Upper lobe of left lung (tissue), 6 donors: ENCODE data around the gene POLR1D. TPM values are rescaled to one million over a fixed set of nuclear protein-coding genes. Genes with fewer than 3 reads are reported as not detected.

Experiments
- ATAC-seq, 2 donors: fragments of 200-7000 bp; cut with Tn5 transposase; one replicate each; pipeline ENCODE4 v1.9.1; 2022; ENCODE audit warnings: mild to moderate bottlenecking in 2 of 2, moderate library complexity in 2 of 2; ENCODE audit not compliant: low FRiP score in 2 of 2
- DNase-seq, 2 donors: peaks; one replicate each; pipeline ENCODE4 v3.0.0-alpha.2; 2019 to 2020
- H3K27ac ChIP-seq, 4 donors: fragments of 200-600 bp; sonication (generic); one replicate each; pipeline ENCODE4 v1.5.1; 2016 to 2019
- H3K27me3 ChIP-seq, 4 donors: fragments of 200-600 bp; sonication (generic); one replicate each; pipeline ENCODE4 v1.5.1; 2017 to 2019
- H3K36me3 ChIP-seq, 4 donors: fragments of 200-600 bp; sonication (generic); one replicate each; pipeline ENCODE4 v1.5.1; 2016 to 2019
- H3K4me1 ChIP-seq, 4 donors: fragments of 200-600 bp; sonication (generic); one replicate each; pipeline ENCODE4 v1.5.1; 2018 to 2019
- H3K4me3 ChIP-seq, 4 donors: fragments of 200-600 bp; sonication (generic); one replicate each; pipeline ENCODE4 v1.5.1; 2017 to 2019; ENCODE audit warnings: mild to moderate bottlenecking in 2 of 4, moderate library complexity in 1 of 4
- H3K9me3 ChIP-seq, 4 donors: fragments of 200-600 bp; sonication (generic); one replicate each; pipeline ENCODE4 v1.5.1; 2018 to 2019
- CTCF ChIP-seq, 6 experiments: fragments of 450-650 bp in 4 of 6; fragments of 200-600 bp in 2 of 6; sonication (generic) in 2 of 6; IDR thresholded peaks; one replicate each; pipeline ENCODE4 v1.5.1; 2016 to 2019; ENCODE audit warnings: antibody characterized with exemption in 6 of 6
- EP300 ChIP-seq, 4 donors: sonication (generic); formaldehyde crosslinking; IDR thresholded peaks; one replicate each; pipeline ENCODE4 v1.5.1; 2017; ENCODE audit warnings: antibody characterized with exemption in 4 of 4, control low read depth in 2 of 4
- POLR2A ChIP-seq, 4 donors: fragments of 450-650 bp; IDR thresholded peaks; one replicate each; pipeline ENCODE4 v1.5.1; 2016 to 2017; ENCODE audit warnings: antibody characterized with exemption in 4 of 4, mild to moderate bottlenecking in 2 of 4
- POLR2AphosphoS5 ChIP-seq, 2 donors: sonication (generic); formaldehyde crosslinking; IDR thresholded peaks; one replicate each; pipeline ENCODE4 v1.5.1; 2017; ENCODE audit warnings: antibody characterized with exemption in 2 of 2
- WGBS, 2 donors: methylation state at CpG; one replicate each; pipeline ENCODE4 v1.1.5; 2017 to 2018; 5-methylcytosine and 5-hydroxymethylcytosine counted together
- total RNA-seq, 6 donors: library from RNA; depleted of rRNA in 4 of 6; stranded (reverse); fragments of >200 nt in 4 of 6; gene quantifications; one replicate each; pipeline versions ENCODE4 v1.1.0 to v1.2.1, GENCODE V29; 2016 to 2021
- donor health status: DM: no; HTN: no; CAD: no; lungs with moderate emphysema.
- donor health status: DM: no; HTN: yes; CAD: no; lungs with severe emphysema.

POLR1D gene
- total RNA-seq, 6 donors from 2014 or later, result 99.6 to 186 (median 122) TPM

GRCh38 chr13:27670861-27671260 lies 49.2 kb downstream of the POLR1D start:
- ATAC-seq (no peak), DNase-seq (no peak)
- no peaks in the 10 kb centered on the region for H3K27me3 ChIP-seq
- no peaks in the 10 kb centered on the region for H3K9me3 ChIP-seq
- no peak overlapping the region for H3K4me3 ChIP-seq
- whole genome bisulfite sequencing, 2 donors, result 58 to 65% methylated on average over 1 of the region's 1 CpG
- H3K36me3 ChIP-seq, result peaks cover 0 to 12% (median 5%) of the 10 kb centered on the region in 4 donors
- H3K4me1 ChIP-seq, result no peaks in the 10 kb centered on the region
- TF ChIP-seq POLR2AphosphoS5 (IDR thresholded peaks at IDR 0.05) (no peak), POLR2A (IDR thresholded peaks at IDR 0.05) (no peak), EP300 (IDR thresholded peaks at IDR 0.05) (no peak), CTCF (IDR thresholded peaks at IDR 0.05) (no peak)
- no peak overlapping the region for H3K27ac ChIP-seq

- Histone ChIP-seq H3K27me3 (no peaks in the 10 kb centered on the region), H3K36me3 (peaks cover 0 to 6% (median 0%) of the 10 kb centered on the region in 4 donors), H3K4me3 (no peak overlapping the region), H3K4me1 (no peaks in the 10 kb centered on the region), H3K9me3 (no peaks in the 10 kb centered on the region), H3K27ac (no peak overlapping the region)
- WGBS, 2 donors, result 79 to 100% methylated on average over 1 of the region's 1 CpG
- DNase-seq (no peak), ATAC-seq (no peak)
- TF ChIP-seq POLR2AphosphoS5 (IDR thresholded peaks at IDR 0.05) (no peak), EP300 (IDR thresholded peaks at IDR 0.05) (no peak), CTCF (IDR thresholded peaks at IDR 0.05) (no peak), POLR2A (IDR thresholded peaks at IDR 0.05) (no peak)
Measured at GRCh38 chr13:27672025-27672424, 50.3 kb downstream of the POLR1D start.

Other genes with a start within 250 kb of the POLR1D start
- 100 to 1,000 TPM in 3 of 6 donors, 10 to 100 TPM in 3; 29.3 to 104 (median 85.6) TPM for gene GTF3A, start 197.3 kb upstream of the POLR1D start, total RNA-seq
- 100 to 1,000 TPM in 1 of 6 donors, 10 to 100 TPM in 5; 31.2 to 104 (median 38.8) TPM for gene MTIF3, start 171.3 kb upstream of the POLR1D start, total RNA-seq
- 10 to 100 TPM; 20.4 to 75.3 (median 33.2) TPM for gene LNX2, start 1.4 kb upstream of the POLR1D start, total RNA-seq
- gene GSX1, start 170.6 kb downstream of the POLR1D start, total RNA-seq, result not detected